Measurements from ENCODE around the gene MKX.

DNA sequence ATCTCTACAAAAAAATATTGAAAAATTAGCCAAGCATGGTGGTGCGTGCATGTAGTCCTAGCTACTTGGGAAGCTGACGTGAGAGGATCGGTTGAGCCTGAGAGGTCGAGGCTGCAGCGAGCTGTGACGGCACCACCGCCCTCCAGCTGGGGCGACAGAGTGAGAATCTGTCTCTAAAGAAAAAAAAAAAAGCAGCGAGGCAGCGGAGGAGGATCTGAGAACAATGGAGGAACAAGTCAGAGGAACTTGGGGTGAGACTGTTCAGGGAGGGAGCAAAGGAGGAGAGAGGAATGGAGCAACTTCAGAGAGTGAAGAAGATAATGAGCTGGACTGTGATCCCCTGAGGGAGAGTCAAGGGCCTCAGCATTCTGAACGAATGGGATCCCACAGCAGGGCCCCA lies 85.4 kb downstream of the MKX start:
- TF ChIP-seq, protein P1, sequence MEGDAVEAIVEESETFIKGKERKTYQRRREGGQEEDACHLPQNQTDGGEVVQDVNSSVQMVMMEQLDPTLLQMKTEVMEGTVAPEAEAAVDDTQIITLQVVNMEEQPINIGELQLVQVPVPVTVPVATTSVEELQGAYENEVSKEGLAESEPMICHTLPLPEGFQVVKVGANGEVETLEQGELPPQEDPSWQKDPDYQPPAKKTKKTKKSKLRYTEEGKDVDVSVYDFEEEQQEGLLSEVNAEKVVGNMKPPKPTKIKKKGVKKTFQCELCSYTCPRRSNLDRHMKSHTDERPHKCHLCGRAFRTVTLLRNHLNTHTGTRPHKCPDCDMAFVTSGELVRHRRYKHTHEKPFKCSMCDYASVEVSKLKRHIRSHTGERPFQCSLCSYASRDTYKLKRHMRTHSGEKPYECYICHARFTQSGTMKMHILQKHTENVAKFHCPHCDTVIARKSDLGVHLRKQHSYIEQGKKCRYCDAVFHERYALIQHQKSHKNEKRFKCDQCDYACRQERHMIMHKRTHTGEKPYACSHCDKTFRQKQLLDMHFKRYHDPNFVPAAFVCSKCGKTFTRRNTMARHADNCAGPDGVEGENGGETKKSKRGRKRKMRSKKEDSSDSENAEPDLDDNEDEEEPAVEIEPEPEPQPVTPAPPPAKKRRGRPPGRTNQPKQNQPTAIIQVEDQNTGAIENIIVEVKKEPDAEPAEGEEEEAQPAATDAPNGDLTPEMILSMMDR (conservative IDR thresholded peaks at IDR 0.05; ENCODE audit: low read length): no peak
- no peak for TF ChIP-seq EZH2phosphoT487 (IDR thresholded peaks at IDR 0.05; ENCODE audit: borderline replicate concordance, low read depth, low read length)
